WTC11 (cell line): ENCODE results near the gene SOCS4. TPM values are rescaled to one million over a fixed set of nuclear protein-coding genes. Genes with fewer than 3 reads are reported as not detected.

Experiments used
- ATF2 ChIP-seq: sonication (generic); formaldehyde crosslinking; IDR thresholded peaks from 2 replicates; pipeline ENCODE4 v1.8.1; 2022; ENCODE audit warnings: low read depth, missing genetic modification reagents, borderline replicate concordance
- CREM ChIP-seq: sonication (generic); formaldehyde crosslinking; IDR thresholded peaks from 2 replicates; pipeline ENCODE4 v1.8.1; 2022; ENCODE audit warnings: mild to moderate bottlenecking, missing genetic modification reagents, moderate library complexity
- FOXK1 ChIP-seq: sonication (generic); formaldehyde crosslinking; IDR thresholded peaks from 2 replicates; pipeline ENCODE4 v1.8.0; 2022; ENCODE audit warnings: mild to moderate bottlenecking, moderate library complexity, missing genetic modification reagents
- FOXP1 ChIP-seq: sonication (generic); formaldehyde crosslinking; IDR thresholded peaks from 2 replicates; pipeline ENCODE4 v1.8.0; 2022; ENCODE audit warnings: missing genetic modification reagents, mild to moderate bottlenecking, moderate library complexity, borderline replicate concordance
- FOXP4 ChIP-seq: sonication (generic); formaldehyde crosslinking; IDR thresholded peaks from 2 replicates; pipeline ENCODE4 v1.8.0; 2022; ENCODE audit warnings: mild to moderate bottlenecking, missing genetic modification reagents
- IRF2 ChIP-seq: sonication (generic); formaldehyde crosslinking; IDR thresholded peaks from 2 replicates; pipeline ENCODE4 v1.8.0; 2022; ENCODE audit warnings: low read depth, missing genetic modification reagents, borderline replicate concordance
- JAZF1 ChIP-seq: fragments of 250-450 bp; sonication (Bioruptor Pico); IDR thresholded peaks from 2 replicates; pipeline ENCODE4 v1.9.0; 2021; ENCODE audit warnings: moderate library complexity, mild to moderate bottlenecking, inconsistent platforms
- MLX ChIP-seq: sonication (generic); formaldehyde crosslinking; IDR thresholded peaks from 2 replicates; pipeline ENCODE4 v1.8.1; 2023; ENCODE audit warnings: mild to moderate bottlenecking, missing genetic modification reagents, moderate library complexity
- MYBL2 ChIP-seq: sonication (generic); formaldehyde crosslinking; IDR thresholded peaks from 2 replicates; pipeline ENCODE4 v1.8.1; 2023; ENCODE audit warnings: mild to moderate bottlenecking, moderate library complexity, missing genetic modification reagents
- NFATC4 ChIP-seq: fragments of 250-450 bp; sonication (Bioruptor Pico); IDR thresholded peaks from 2 replicates; pipeline ENCODE4 v1.9.0; 2021; ENCODE audit warnings: mild to moderate bottlenecking
- NR2C2 ChIP-seq: sonication (generic); formaldehyde crosslinking; IDR thresholded peaks from 2 replicates; pipeline ENCODE4 v1.8.0; 2022; ENCODE audit warnings: mild to moderate bottlenecking, missing genetic modification reagents
- OVOL2 ChIP-seq: fragments of 250-450 bp; sonication (Bioruptor Pico); IDR thresholded peaks from 2 replicates; pipeline ENCODE4 v1.9.0; 2021; ENCODE audit warnings: mild to moderate bottlenecking, borderline replicate concordance
- PRRX2 ChIP-seq: fragments of 250-450 bp; sonication (Bioruptor Pico); IDR thresholded peaks from 2 replicates; pipeline ENCODE4 v1.8.0; 2021; ENCODE audit warnings: mild to moderate bottlenecking
- RORB ChIP-seq: fragments of 250-450 bp; sonication (Bioruptor Pico); IDR thresholded peaks from 2 replicates; pipeline ENCODE4 v1.9.0; 2021; ENCODE audit warnings: mild to moderate bottlenecking
- SOX15 ChIP-seq: fragments of 250-450 bp; sonication (Bioruptor Pico); IDR thresholded peaks from 2 replicates; pipeline ENCODE4 v1.9.0; 2021; ENCODE audit warnings: mild to moderate bottlenecking
- TEAD4 ChIP-seq: sonication (generic); formaldehyde crosslinking; IDR thresholded peaks from 2 replicates; pipeline ENCODE4 v1.8.0; 2022; ENCODE audit warnings: mild to moderate bottlenecking, missing genetic modification reagents
- TP53 ChIP-seq: sonication (generic); formaldehyde crosslinking; IDR thresholded peaks from 2 replicates; pipeline ENCODE4 v1.8.1; 2023; ENCODE audit warnings: mild to moderate bottlenecking, missing genetic modification reagents
- ZMAT4 ChIP-seq: fragments of 250-450 bp; sonication (Bioruptor Pico); IDR thresholded peaks from 2 replicates; pipeline ENCODE4 v1.9.0; 2021; ENCODE audit warnings: mild to moderate bottlenecking
- ZNF219 ChIP-seq: sonication (generic); formaldehyde crosslinking; IDR thresholded peaks from 2 replicates; pipeline ENCODE4 v1.8.0; 2023; ENCODE audit warnings: missing genetic modification reagents, mild to moderate bottlenecking, borderline replicate concordance
- ZNF281 ChIP-seq: sonication (generic); formaldehyde crosslinking; IDR thresholded peaks from 2 replicates; pipeline ENCODE4 v1.8.0; 2023; ENCODE audit warnings: mild to moderate bottlenecking, missing genetic modification reagents
- ZNF423 ChIP-seq: fragments of 250-450 bp; sonication (Bioruptor Pico); IDR thresholded peaks from 2 replicates; pipeline ENCODE4 v2.1.2; 2022; ENCODE audit warnings: mild to moderate bottlenecking, moderate library complexity
- ZNF425 ChIP-seq: fragments of 250-450 bp; sonication (Bioruptor Pico); conservative IDR thresholded peaks from 2 replicates; pipeline ENCODE4 v1.9.0; 2021; ENCODE audit warnings: mild to moderate bottlenecking
- total RNA-seq: library from RNA; stranded (reverse); gene quantifications from 3 replicates; pipeline ENCODE4 v1.2.3, GENCODE V29; 2021
- TF ChIP-seq, protein P1 (sequence below): sonication (generic); formaldehyde crosslinking; IDR thresholded peaks from 2 replicates; pipeline ENCODE4 v1.8.1; 2023; ENCODE audit warnings: mild to moderate bottlenecking, missing genetic modification reagents
- TF ChIP-seq, protein P2 (sequence below): sonication (generic); formaldehyde crosslinking; IDR thresholded peaks from 2 replicates; pipeline ENCODE4 v1.8.1; 2023; ENCODE audit warnings: mild to moderate bottlenecking, missing genetic modification reagents, moderate library complexity

Gene SOCS4
- total RNA-seq, 1 experiment from 2014 or later: 21.3 TPM

GRCh38 chr14:55051423-55052268, 24.6 kb downstream of the SOCS4 start, which contains the start of gene MAPK1IP1L (continued):
- TF ChIP-seq FOXP4 (CRISPR knock-in tag) (peak; percentile 82), FOXP1 (CRISPR knock-in tag) (peak; percentile 66; the same call in 1 of the 2 replicates), CREM (peak; percentile 79), ZNF219 (CRISPR knock-in tag) (no peak), ATF2 (CRISPR knock-in tag) (no peak), JAZF1 (no peak), FOXK1 (CRISPR knock-in tag) (peak; percentile 34), ZNF425 (CRISPR knock-in tag) (no peak), NR2C2 (no peak), RORB (CRISPR knock-in tag) (no peak), MLX (CRISPR knock-in tag) (peak; percentile 74; the same call in 1 of the 2 replicates), MYBL2 (CRISPR knock-in tag) (peak; percentile 83; the same call in 1 of the 2 replicates), ZNF281 (CRISPR knock-in tag) (peak; percentile 65; the same call in 1 of the 2 replicates), TP53 (CRISPR knock-in tag) (peak; percentile 35; the same call in 1 of the 2 replicates), TEAD4 (CRISPR knock-in tag) (no peak), OVOL2 (no peak), ZNF423 (CRISPR knock-in tag) (0 out of 2 replicates have a peak, but pooled peaks have one; percentile 34), PRRX2 (CRISPR knock-in tag) (no peak), ZMAT4 (CRISPR knock-in tag) (no peak), IRF2 (CRISPR knock-in tag) (0 out of 2 replicates have a peak, but pooled peaks have one; percentile 8), NFATC4 (CRISPR knock-in tag) (no peak), SOX15 (no peak)
- TF ChIP-seq, protein P1, sequence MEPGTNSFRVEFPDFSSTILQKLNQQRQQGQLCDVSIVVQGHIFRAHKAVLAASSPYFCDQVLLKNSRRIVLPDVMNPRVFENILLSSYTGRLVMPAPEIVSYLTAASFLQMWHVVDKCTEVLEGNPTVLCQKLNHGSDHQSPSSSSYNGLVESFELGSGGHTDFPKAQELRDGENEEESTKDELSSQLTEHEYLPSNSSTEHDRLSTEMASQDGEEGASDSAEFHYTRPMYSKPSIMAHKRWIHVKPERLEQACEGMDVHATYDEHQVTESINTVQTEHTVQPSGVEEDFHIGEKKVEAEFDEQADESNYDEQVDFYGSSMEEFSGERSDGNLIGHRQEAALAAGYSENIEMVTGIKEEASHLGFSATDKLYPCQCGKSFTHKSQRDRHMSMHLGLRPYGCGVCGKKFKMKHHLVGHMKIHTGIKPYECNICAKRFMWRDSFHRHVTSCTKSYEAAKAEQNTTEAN (CRISPR knock-in tag): no peak
- TF ChIP-seq, protein P2, sequence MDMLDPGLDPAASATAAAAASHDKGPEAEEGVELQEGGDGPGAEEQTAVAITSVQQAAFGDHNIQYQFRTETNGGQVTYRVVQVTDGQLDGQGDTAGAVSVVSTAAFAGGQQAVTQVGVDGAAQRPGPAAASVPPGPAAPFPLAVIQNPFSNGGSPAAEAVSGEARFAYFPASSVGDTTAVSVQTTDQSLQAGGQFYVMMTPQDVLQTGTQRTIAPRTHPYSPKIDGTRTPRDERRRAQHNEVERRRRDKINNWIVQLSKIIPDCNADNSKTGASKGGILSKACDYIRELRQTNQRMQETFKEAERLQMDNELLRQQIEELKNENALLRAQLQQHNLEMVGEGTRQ (CRISPR knock-in tag): 0 out of 2 replicates have a peak, but pooled peaks have one; percentile 45
- TF ChIP-seq, all 79 proteins: peak for 39
